NB4 (cell line): ENCODE measurements around the gene ERBB4.

ENCODE experiments used
- CTCF ChIP-seq: IDR thresholded peaks from one replicate; pipeline ENCODE4 v1.5.1; 2012; ENCODE audit warnings: low read depth, low read length
- MAX ChIP-seq: IDR thresholded peaks from 2 replicates; pipeline ENCODE4 v1.6.1; 2011; ENCODE audit warnings: low read depth, low read length
- MYC ChIP-seq: IDR thresholded peaks from 2 replicates; pipeline ENCODE4 v1.6.1; 2011; ENCODE audit warnings: low read depth, low read length
- POLR2A ChIP-seq: IDR thresholded peaks from 2 replicates; pipeline ENCODE4 v1.6.1; 2011; ENCODE audit warnings: mild to moderate bottlenecking; ENCODE audit not compliant: insufficient read length; ENCODE audit errors: extremely low read depth

- no peak for TF ChIP-seq POLR2A
- TF ChIP-seq CTCF, result no peak
- no peak for TF ChIP-seq MAX
- TF ChIP-seq MYC, result no peak
These were observed 426.2 kb downstream of the ERBB4 start for GRCh38 chr2:212112401-212112800.
